Adrenal gland (tissue), 12 donors: ENCODE results near the gene TFEB. TPM values are rescaled to one million over a fixed set of nuclear protein-coding genes. Genes with fewer than 3 reads are reported as not detected.

Source experiments
- DNase-seq, 7 donors: peaks; one replicate each; pipeline ENCODE4 v3.0.0-alpha.2; 2019 to 2020
- H3K27ac ChIP-seq, 5 donors: fragments of 200-600 bp; sonication (generic) in 4 of 5; 1 replicate in 3 of 5; 2 replicates in 2 of 5; pipeline versions ENCODE4 v1.5.1 to v1.8.0; 2016 to 2020; ENCODE audit warnings: mild to moderate bottlenecking in 1 of 5
- H3K27me3 ChIP-seq: fragments of 200-600 bp; 2 replicates; pipeline ENCODE4 v1.8.0; 2021
- H3K36me3 ChIP-seq, 2 donors: fragments of 200-600 bp; replicated peaks in 1 of 2; 1 replicate in 1 of 2; 2 replicates in 1 of 2; pipeline versions ENCODE4 v1.5.1 to v1.8.0; 2018 to 2022
- H3K4me1 ChIP-seq, 2 donors: fragments of 200-600 bp; replicated peaks in 1 of 2; 1 replicate in 1 of 2; 2 replicates in 1 of 2; pipeline versions ENCODE4 v1.5.1 to v1.8.0; 2018 to 2021
- H3K4me3 ChIP-seq, 4 donors: fragments of 200-600 bp; sonication (generic) in 3 of 4; one replicate each; pipeline ENCODE4 v1.5.1; 2016 to 2018
- H3K9me3 ChIP-seq, 3 donors: fragments of 200-600 bp; sonication (generic) in 1 of 3; replicated peaks in 1 of 3; 1 replicate in 2 of 3; 2 replicates in 1 of 3; pipeline versions ENCODE4 v1.5.1 to v1.8.0; 2016 to 2021
- CTCF ChIP-seq, 6 experiments: fragments of 450-650 bp in 4 of 6; fragments of 200-600 bp in 2 of 6; sonication (generic) in 1 of 6; IDR thresholded peaks; 1 replicate in 5 of 6; 2 replicates in 1 of 6; pipeline versions ENCODE4 v1.5.1 to v1.8.0; 2016 to 2021; ENCODE audit warnings: antibody characterized with exemption in 6 of 6, mild to moderate bottlenecking in 2 of 6, moderate library complexity in 1 of 6
- POLR2A ChIP-seq, 2 donors: fragments of 450-650 bp; IDR thresholded peaks; one replicate each; pipeline ENCODE4 v1.6.1; 2017; ENCODE audit warnings: antibody characterized with exemption in 2 of 2, mild to moderate bottlenecking in 2 of 2, moderate library complexity in 1 of 2
- WGBS, 4 donors: extraction: QIAGEN DNeasy Blood & Tissue Kit in 2 of 4; methylation state at CpG; one replicate each; pipeline versions ENCODE4 v1.1.5 to v1.1.7; 2013 to 2017; 5-methylcytosine and 5-hydroxymethylcytosine counted together
- intact Hi-C, 2 donors: fragments of 100-400 bp; cut with DNase I; formaldehyde crosslinking; loops; one replicate each; pipeline versions ENCODE4 v1.14.1 to v1.15.0; 2022 to 2023
- polyA plus RNA-seq, 3 donors: library from polyadenylated mRNA; stranded (reverse); fragments of 200-250 nt in 2 of 3; fragments of 350-450 nt in 1 of 3; fragmentation: Illumina TruSeq in 1 of 3; extraction: RNeasy Lipid Tissue Mini Kit (QIAGEN cat#74804) in 1 of 3; gene quantifications; one replicate each; pipeline ENCODE4 v1.2.3, GENCODE V29; 2013 to 2014
- total RNA-seq, 9 donors: library from RNA; depleted of rRNA in 4 of 9; stranded (reverse); fragments of >200 nt in 4 of 9; fragments of 120-200 nt in 1 of 9; fragmentation: NEBNext Ultra II Directional in 1 of 9; extraction: Animal tissue kit (Norgen Biotek cat#: 25700) in 1 of 9; gene quantifications; one replicate each; pipeline versions ENCODE4 v1.1.0 to v1.2.4, GENCODE V29; 2013 to 2023
- donor health status: healthy with polysubstance abuse.
- donor health status: Bipolar disorder and iron deficiency.
- donor health status: DM: yes; HTN: yes; CAD: no.
- donor health status: DM: no; HTN: no; CAD: no.
- donor health status: DM: no; HTN: no; CAD: no.
- donor health status: DM: yes; HTN: yes; CAD: no.

TFEB gene
- total and polyA plus RNA-seq, 12 donors = 2.1 to 47.2 (median 20.2) TPM

- DNase-seq = no peak
- TF ChIP-seq CTCF (IDR thresholded peaks at IDR 0.05) = no peak
- TF ChIP-seq POLR2A (IDR thresholded peaks at IDR 0.05) = no peak
- intact Hi-C loops = no loop called here
- Histone ChIP-seq H3K36me3 (no peaks in the 10 kb centered on the region), H3K9me3 (no peaks in the 10 kb centered on the region), H3K4me1 (no peaks in the 10 kb centered on the region), H3K4me3 (no peak overlapping the region), H3K27me3 (no peaks in the 10 kb centered on the region), H3K27ac (no peak overlapping the region)
- WGBS, 4 donors = 89 to 95% (median 91%) methylated on average over 3 to 4 of the region's 4 CpGs
These were observed 91.0 kb downstream of the TFEB start for GRCh38 chr6:41644297-41644879.

GRCh38 chr6:41643899-41644269 lies 91.5 kb downstream of the TFEB start:
- H3K27ac ChIP-seq = no peak overlapping the region
- no peaks in the 10 kb centered on the region for H3K4me1 ChIP-seq
- no peak for DNase-seq
- no peaks in the 10 kb centered on the region for H3K36me3 ChIP-seq
- no peak overlapping the region for H3K4me3 ChIP-seq
- 85 to 100% (median 91%) methylated on average over 2 to 4 of the region's 4 CpGs for WGBS, 4 donors
- no peaks in the 10 kb centered on the region for H3K9me3 ChIP-seq
- TF ChIP-seq POLR2A (IDR thresholded peaks at IDR 0.05) (no peak), CTCF (IDR thresholded peaks at IDR 0.05) (no peak)
- intact Hi-C loops = no loop called here
- no peaks in the 10 kb centered on the region for H3K27me3 ChIP-seq

- H3K4me1 ChIP-seq = peaks cover 0 to 5% of the 10 kb centered on the region in 2 donors
- no peak for DNase-seq
- peaks cover 5% of the 10 kb centered on the region for H3K27me3 ChIP-seq
- no peak overlapping the region for H3K27ac ChIP-seq
- H3K4me3 ChIP-seq = no peak overlapping the region
- WGBS, 4 donors = 65 to 72% (median 68%) methylated on average over 4 to 10 of the region's 10 CpGs
- no peak for TF ChIP-seq POLR2A (IDR thresholded peaks at IDR 0.05)
- TF ChIP-seq CTCF (IDR thresholded peaks at IDR 0.05) = no peak
- H3K36me3 ChIP-seq = no peaks in the 10 kb centered on the region
- intact Hi-C loops = no loop called here
- no peaks in the 10 kb centered on the region for H3K9me3 ChIP-seq
These were observed 92.2 kb downstream of the TFEB start for GRCh38 chr6:41642960-41643898.

GRCh38 chr6:41642090-41642959 lies 93.1 kb downstream of the TFEB start:
- H3K9me3 ChIP-seq = no peaks in the 10 kb centered on the region
- H3K36me3 ChIP-seq = no peaks in the 10 kb centered on the region
- no peak for TF ChIP-seq CTCF (IDR thresholded peaks at IDR 0.05)
- TF ChIP-seq POLR2A (IDR thresholded peaks at IDR 0.05) = no peak
- no peak overlapping the region for H3K27ac ChIP-seq
- H3K27me3 ChIP-seq = peaks cover 14% of the 10 kb centered on the region
- intact Hi-C loops = no loop called here
- H3K4me1 ChIP-seq = peaks cover 0 to 13% of the 10 kb centered on the region in 2 donors
- 68 to 81% (median 76%) methylated on average over 8 to 11 of the region's 11 CpGs for WGBS, 4 donors
- H3K4me3 ChIP-seq = no peak overlapping the region
- DNase-seq = no peak
